COLO829 (cell line): ENCODE results near the gene RIT1.

Source experiments
- DNase-seq: peaks from one replicate; pipeline ENCODE4 v3.0.0; 2012; ENCODE audit warnings: low spot score

The RIT1 gene

DNA sequence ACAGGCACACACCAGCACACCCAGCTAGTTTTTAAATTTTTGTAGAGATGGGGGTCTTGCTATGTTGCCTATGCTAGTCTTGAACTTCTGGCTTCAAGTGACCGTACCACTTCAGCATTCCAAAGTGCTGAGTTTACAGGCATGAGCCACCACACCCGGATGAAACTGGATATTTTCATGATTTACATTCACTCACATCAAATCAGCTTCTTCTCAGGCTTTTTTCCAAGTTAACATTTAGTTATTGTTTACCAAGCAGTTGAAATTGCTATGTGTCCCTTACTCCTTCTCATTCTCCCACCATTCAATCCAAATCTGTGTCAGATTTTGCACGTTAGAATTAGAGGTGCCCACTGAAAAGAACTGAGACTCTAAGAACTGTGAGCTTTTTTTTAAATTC, 18.4 kb downstream of the RIT1 start:
- no peak for DNase-seq

GRCh38 chr1:155890251-155890650, 20.9 kb downstream of the RIT1 start:
- DNase-seq, result no peak

DNA sequence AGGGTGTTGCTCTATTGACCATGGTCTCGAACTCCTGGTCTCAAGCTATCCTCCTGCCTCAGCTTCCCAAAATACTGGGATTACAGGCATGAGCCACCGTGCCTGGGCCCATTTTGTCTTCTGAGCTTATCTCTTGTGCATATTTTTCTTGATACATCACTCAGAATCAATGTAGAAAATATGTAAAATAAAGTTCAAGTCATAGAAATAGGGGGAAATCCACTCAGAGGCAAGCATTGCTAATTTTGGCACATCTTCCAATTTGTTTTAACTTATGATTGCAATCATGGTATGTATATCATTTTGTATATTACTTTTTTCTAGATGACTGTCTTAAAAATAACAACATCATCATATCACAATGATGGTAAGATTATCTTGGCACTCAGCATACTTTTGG, 21.6 kb downstream of the RIT1 start:
- no peak for DNase-seq

DNA sequence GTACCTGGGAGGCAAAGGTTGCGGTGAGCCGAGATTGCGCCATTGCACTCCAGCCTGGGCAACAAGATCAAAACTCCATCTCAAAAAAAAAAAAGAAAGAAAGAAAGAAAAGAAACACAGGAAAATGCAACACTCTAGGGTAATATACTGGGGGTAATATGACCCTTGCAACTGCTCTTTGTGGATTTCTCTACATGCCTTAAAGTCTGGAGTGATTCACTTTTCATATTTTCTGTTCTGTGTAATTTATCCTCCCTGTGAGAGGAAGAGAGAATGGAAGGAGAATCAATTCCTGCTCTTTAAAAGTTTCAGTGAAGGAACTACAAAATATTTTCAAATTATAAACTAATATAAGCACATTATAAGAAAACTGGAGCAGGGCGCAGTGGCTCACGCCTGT, 22.7 kb downstream of the RIT1 start:
- DNase-seq, result no peak

- DNase-seq, result no peak
These were observed 26.2 kb downstream of the RIT1 start for GRCh38 chr1:155884982-155885381.

DNA sequence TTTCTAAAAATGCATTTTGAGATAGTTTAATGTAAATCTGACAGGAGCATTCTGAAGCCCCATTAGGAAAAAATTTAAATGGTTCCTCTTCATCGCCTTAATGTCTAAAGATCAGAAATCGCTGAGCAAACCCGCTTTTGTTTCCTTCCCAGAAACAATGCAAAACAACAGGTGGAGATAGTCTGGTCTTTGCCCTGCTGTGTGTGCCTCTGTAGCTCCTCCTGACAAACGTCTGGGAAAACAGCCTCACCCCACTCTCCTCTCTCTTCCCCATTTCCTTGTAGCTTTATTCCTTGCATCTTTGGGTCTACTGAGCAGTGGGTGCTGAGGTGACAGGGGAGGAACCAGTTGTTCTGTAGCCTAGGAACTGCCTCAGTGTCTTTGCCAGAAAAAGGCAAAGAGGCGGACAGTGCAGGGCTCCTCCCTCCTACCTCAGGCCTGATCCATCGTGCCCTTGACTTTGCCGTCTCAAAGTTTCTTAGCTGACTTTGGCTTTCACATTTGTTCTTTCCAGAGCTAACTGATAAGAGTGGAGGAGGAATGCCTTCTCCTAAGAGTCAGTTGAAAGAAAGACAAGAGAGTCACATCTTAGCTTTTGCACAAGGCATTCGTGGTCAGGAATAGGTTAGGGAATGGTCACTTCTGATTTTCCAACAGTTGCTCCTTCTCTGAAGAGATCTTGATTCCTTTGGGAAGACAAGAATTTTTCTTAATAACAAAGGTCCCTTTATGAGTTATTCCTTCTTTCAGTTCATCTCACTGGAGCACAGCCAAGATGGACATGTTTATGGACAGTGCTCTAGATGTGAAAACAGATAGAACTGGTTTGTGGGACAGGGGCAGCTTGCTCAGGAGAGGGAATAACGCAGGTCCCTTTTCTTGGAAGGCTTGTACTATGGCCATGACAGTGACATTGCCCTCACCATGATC, 26.9 kb downstream of the RIT1 start:
- DNase-seq, result peak; percentile 98

- no peak for DNase-seq
These were observed 28.4 kb downstream of the RIT1 start for GRCh38 chr1:155882766-155883165.

- DNase-seq, result no peak
These were observed 28.9 kb downstream of the RIT1 start for GRCh38 chr1:155882235-155882634.

DNA sequence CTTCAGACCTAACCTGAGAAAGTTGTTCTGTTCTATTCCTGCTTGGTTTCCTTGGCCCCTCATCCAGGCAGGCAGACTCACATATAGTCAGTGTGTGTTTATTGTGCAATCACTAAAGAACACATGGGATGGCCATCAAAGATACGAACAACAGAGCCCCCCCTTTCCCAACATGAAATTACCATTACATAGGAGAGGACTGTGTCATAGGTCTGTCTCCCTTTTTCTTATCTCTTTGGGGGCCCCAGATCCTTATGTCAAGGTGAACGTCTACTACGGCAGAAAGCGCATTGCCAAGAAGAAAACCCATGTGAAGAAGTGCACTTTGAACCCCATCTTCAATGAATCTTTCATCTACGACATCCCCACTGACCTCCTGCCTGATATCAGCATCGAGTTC, 30.2 kb downstream of the RIT1 start:
- DNase-seq, result no peak

DNA sequence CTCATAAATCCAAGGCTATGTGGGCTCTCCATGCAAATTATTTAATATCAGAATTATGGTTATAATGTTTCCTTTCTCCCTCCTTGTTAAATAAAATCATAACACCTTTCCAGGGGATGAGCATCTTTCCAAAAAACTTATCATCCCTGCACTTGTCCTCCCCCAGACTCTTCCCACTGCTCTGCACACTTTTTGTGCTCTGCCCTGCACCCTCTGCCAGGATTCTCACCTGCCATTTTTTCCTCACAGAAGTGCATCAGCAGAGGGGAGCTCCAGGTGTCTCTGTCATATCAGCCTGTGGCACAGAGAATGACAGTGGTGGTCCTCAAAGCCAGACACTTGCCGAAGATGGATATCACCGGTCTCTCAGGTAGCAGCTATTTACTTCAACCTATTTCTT, 30.9 kb downstream of the RIT1 start:
- DNase-seq, result no peak

GRCh38 chr1:155877945-155878344, 33.2 kb downstream of the RIT1 start:
- DNase-seq, result no peak

DNA sequence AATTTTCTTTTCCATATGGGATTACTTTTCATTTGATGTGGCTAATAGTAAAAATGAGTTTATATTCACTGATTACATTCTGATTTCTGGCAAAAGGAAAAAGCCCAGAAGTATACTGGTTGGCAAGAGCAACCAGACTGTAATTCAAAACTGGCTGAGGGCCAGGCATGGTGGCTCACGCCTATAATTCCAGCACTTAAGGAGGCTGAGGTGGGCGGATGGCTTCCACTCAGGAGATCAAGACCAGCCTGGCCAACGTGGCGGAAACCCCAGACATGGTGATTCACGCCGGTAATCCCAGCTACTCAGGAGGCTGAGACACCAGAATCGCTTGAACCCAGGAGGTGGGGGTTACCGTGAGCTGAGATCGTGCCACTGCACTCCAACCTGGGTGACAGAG, 37.3 kb downstream of the RIT1 start:
- no peak for DNase-seq

DNA sequence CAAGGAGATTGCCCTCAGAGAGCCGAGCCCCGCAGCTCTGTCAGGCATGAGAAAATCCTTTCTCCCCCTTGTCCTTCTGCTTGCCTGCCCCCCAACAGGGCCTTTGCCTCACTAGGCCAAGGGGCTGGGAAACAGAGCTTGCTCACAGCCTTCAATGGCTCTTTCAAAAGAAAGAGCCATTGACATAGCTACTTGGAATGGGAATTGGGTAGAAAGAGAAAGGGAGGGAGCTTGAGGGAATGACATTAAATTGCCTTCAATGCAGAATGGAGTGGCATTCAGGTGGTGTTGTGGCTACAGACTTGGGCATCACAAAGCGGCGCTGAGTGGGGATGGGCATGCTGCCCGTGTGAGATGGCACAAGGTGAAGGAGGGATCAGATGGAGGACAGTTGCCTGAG, 38.6 kb downstream of the RIT1 start:
- no peak for DNase-seq

DNA sequence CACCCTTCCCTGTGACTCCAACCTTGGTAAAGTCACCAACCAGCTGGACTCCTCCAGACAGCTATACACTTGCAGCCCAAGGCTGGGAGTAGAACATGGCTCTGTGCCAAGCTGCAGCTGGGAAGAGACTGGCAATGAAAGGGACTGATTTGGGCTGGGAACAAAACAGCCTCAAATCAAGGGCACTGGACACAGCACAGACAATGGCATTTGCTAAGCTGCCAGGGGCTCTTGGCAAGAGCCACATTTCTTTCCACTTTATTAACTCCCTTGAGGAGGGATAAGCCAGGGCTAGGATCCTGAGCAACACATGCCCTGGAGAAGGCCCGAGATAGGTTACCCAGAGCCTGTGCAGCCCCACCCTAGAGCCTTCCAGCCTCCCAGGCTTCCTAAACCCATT, 39.8 kb downstream of the RIT1 start:
- no peak for DNase-seq

DNA sequence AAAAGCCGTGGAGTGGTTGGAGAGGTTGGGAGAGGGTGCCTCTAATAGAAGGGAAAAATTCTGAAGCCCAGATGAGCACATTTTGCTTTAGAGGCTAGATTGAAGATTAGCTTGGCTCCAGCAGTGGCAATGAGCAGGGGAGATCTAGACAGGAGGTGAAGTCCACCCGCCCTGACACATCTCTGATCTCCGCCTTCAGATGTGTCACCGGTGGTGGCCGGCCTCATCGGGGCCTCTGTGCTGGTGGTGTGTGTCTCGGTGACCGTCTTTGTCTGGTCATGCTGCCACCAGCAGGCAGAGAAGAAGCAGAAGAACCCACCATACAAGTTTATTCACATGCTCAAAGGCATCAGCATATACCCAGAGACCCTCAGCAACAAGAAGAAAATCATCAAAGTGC, 43.4 kb downstream of the RIT1 start:
- no peak for DNase-seq

GRCh38 chr1:155864393-155864792, 46.8 kb downstream of the RIT1 start:
- DNase-seq, result no peak

DNA sequence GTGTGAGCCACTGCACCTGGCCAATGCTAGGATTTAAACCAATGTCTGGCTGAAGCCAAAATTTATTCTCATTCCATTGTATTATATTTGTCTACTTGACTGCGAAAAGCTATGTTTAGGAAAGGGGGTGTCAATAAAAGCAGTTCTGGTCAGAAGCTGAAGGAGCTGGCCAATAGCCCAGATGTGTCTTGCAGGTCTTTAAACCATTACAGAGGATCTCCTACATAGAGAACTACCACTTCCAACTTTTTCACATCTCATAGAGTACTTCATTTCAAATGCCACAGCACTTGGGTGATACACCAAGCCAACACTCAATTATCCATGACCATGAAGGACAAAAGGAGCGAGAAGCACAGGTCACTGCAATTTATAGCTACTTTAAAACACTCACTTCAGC, 49.3 kb downstream of the RIT1 start:
- DNase-seq, result no peak

GRCh38 chr1:155860970-155861510, 50.1 kb downstream of the RIT1 start:
- DNase-seq, result peak; percentile 80

DNA sequence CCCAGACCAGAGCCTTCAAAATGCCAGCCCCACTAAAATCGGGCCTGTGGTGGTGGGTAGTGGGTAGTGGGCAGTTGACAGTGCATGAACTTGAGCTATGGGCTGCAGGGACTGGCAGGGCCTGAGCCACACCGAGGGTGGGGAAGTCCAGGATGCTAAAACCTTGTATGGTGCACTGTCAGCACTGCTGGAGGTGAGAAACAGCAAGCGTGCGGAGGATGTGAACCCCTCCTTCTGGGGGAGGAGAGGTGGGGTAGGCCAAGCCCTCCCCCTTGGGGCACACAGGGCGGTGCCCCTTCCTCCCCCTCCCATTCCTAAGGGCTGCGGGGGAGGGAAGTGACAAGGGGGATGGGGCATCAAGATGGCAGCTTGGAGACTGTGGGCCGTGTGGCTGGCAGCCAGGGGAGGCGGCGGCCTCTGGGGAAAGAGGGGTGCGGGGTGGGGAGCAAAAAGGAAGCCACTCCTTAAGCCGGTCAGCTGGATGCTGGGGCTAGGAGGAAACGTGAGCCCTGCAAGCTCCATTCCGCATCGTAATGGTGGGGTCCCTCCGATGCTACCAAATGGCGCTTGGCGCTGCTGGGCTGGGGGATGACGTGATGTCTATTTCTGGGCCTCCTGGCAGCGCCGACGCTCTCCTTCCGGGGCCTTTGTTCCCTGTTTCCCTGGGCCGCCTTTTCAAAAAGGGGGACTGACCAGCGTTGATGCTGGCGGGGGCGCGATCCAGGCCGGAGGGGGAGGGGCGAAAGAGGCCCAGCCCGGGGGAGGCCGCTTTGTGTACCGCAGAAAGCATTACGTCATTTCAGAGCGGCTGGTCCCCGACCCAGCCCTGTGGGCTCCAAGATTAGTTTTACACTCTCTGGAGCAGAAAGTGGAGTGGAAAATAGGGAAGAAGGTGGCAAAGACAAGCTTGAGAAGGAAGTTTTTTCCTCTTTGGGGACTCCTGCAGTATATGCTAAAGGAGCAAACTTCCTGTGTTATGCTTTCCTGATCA, 51.0 kb downstream of the RIT1 start:
- DNase-seq, result no peak

DNA sequence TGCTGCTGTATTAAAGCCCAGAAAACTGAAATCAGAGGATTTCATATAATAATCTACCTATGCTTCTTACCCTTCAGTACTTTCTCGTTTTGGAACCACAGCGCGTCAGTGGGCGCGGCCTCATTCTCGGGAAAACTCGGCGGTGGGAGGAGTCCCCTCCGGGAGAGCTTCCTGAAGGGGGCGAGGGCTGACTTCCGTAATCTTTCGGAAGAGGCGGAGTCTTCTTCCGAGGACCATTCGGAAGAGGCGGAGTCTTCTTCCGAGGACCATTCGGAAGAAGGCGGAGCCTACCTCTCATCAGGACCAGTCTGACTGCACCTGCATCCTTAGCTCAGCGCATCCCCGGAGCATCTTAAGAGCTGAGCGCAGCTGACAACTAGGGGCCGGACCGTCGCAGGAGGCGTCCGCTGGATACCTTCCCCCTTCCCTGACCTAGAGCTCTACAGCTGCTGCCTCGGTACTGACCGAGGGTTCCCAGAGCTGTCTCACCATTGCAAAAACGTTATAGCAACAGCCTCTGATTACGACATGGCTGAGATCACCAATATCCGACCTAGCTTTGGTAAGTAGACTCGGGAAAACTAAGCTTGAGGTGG, 51.8 kb downstream of the RIT1 start, which contains the start of gene SYT11:
SYT11 (plus strand) TSS at position 334 of the 596 bp plus-strand sequence; CDS start at position 529, 195 bp downstream.
- peak; percentile 100 for DNase-seq

DNA sequence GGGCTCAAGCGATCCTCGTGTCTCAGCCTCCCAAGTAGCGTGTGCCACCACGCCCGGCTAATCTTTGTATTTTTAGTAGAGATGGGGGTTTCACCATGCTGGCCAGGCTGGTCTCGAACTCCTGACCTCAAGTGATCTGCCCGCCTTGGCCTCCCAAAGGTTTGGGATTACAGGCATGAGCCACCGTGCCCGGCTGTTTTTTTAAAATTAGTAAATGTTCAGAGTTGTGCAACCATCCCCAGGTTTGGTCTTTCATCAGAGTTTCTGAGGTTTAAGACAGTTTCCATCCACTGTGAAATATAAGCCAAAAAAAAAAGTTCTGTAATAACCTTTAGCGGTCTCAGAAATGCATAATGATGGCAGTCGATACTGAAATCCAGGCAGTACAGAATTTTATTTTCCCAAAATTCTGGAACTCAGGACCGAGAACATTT, 52.3 kb downstream of the RIT1 start:
- no peak for DNase-seq
